ENCODE data around the gene ITGA1. TPM values are rescaled to one million over a fixed set of nuclear protein-coding genes. Genes with fewer than 3 reads are reported as not detected.

ITGA1 gene
- polyA plus RNA-seq, 3 donors, result 0.33 to 0.89 (median 0.79) TPM

- H3K9me3 Mint-ChIP-seq, result peaks cover 0 to 2% (median 0%) of the 10 kb centered on the region in 7 donors
- intact Hi-C loops (cut with micrococcal nuclease), result no loop called here
Observed at GRCh38 chr5:52983731-52984636, 196.3 kb downstream of the ITGA1 start.

DNA sequence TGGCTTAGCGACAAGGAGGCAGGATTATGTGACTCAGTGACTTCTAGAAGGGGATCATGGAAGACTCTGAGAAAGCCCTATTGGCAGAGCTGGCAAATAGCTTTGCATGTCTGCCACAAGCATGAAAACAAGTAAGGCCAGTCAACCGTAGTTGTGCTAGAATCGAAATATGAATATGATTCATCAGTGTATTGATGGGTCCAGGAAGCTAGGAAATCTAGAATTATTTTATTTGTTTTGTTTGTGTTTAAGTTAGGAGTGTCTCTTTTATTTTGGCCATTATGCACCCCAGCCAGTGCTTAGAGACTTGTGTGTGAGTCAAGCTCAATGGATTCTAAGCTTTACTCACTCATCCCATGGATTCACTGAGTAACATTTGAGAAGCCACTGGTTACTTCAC lies 197.6 kb downstream of the ITGA1 start:
- Histone ChIP-seq H3K79me2 (ENCODE audit: insufficient read depth, low read length) (no peaks in the 10 kb centered on the region), H3K9me3 (replicated peaks in 1 of 2; ENCODE audit: control insufficient read depth in 1 of 2, insufficient read depth in 1 of 2, low read length in 2 of 2) (no peaks in the 10 kb centered on the region), H3K4me2 (replicated peaks; ENCODE audit: extremely low read depth, low read length, poor library complexity, severe bottlenecking) (no peak overlapping the region), H2AFZ (ENCODE audit: insufficient read depth, low read depth, low read length, poor library complexity, severe bottlenecking) (no peak overlapping the region), H4K20me1 (ENCODE audit: insufficient read depth, low read length) (no peaks in the 10 kb centered on the region), H3K27me3 (ENCODE audit: control insufficient read depth in 2 of 2, insufficient read depth in 2 of 2, low read length in 2 of 2) (peaks cover 28 to 30% of the 10 kb centered on the region in 2 donors), H3K36me3 (replicated peaks in 1 of 2; ENCODE audit: control insufficient read depth in 1 of 2, insufficient read depth in 2 of 2, low read length in 2 of 2) (no peaks in the 10 kb centered on the region), H3K27ac (ENCODE audit: low read depth in 1 of 2, low read length in 2 of 2) (no peak overlapping the region), H3K4me3 (replicated peaks in 1 of 3; ENCODE audit: low read depth in 2 of 3, low read length in 3 of 3) (no peak overlapping the region), H3K4me1 (ENCODE audit: control insufficient read depth in 1 of 2, insufficient read depth in 2 of 2, low read length in 2 of 2) (peaks cover 16 to 19% of the 10 kb centered on the region in 2 donors), H3K9ac (ENCODE audit: insufficient read depth, low read length, poor library complexity, severe bottlenecking) (no peak overlapping the region)
- Mint-ChIP-seq H3K4me1 (peaks cover 16% of the 10 kb centered on the region), H3K4me3 (no peak overlapping the region), H3K27me3 (ENCODE audit: low read depth in 3 of 3) (peaks cover 30 to 39% (median 31%) of the 10 kb centered on the region in 3 donors), H3K36me3 (peaks cover 0 to 4% of the 10 kb centered on the region in 2 donors), H3K9me3 (peaks cover 0 to 2% (median 0%) of the 10 kb centered on the region in 7 donors), H3K27ac (no peak overlapping the region)
- 100% methylated on average over 2 of the region's 3 CpGs for WGBS (ENCODE audit: insufficient coverage)
- no peak for TF ChIP-seq CTCF (IDR thresholded peaks at IDR 0.05)
- intact Hi-C loops (cut with micrococcal nuclease), result no loop called here
- no peak for DNase-seq

More at GRCh38 chr5:52983731-52984636, 196.3 kb downstream of the ITGA1 start:
- Histone ChIP-seq H4K20me1 (ENCODE audit: insufficient read depth, low read length) (no peaks in the 10 kb centered on the region), H3K9ac (ENCODE audit: insufficient read depth, low read length, poor library complexity, severe bottlenecking) (no peak overlapping the region), H3K36me3 (replicated peaks in 1 of 2; ENCODE audit: control insufficient read depth in 1 of 2, insufficient read depth in 2 of 2, low read length in 2 of 2) (no peaks in the 10 kb centered on the region), H3K9me3 (replicated peaks in 1 of 2; ENCODE audit: control insufficient read depth in 1 of 2, insufficient read depth in 1 of 2, low read length in 2 of 2) (no peaks in the 10 kb centered on the region), H3K4me2 (replicated peaks; ENCODE audit: extremely low read depth, low read length, poor library complexity, severe bottlenecking) (no peak overlapping the region), H3K27me3 (ENCODE audit: control insufficient read depth in 2 of 2, insufficient read depth in 2 of 2, low read length in 2 of 2) (peaks cover 17% of the 10 kb centered on the region in 2 donors), H3K4me1 (ENCODE audit: control insufficient read depth in 1 of 2, insufficient read depth in 2 of 2, low read length in 2 of 2) (peaks cover 4 to 5% of the 10 kb centered on the region in 2 donors), H3K27ac (ENCODE audit: low read depth in 1 of 2, low read length in 2 of 2) (no peak overlapping the region), H3K79me2 (ENCODE audit: insufficient read depth, low read length) (no peaks in the 10 kb centered on the region), H3K4me3 (replicated peaks in 1 of 3; ENCODE audit: low read depth in 2 of 3, low read length in 3 of 3) (no peak overlapping the region), H2AFZ (ENCODE audit: insufficient read depth, low read depth, low read length, poor library complexity, severe bottlenecking) (no peak overlapping the region)
- H3K4me1 Mint-ChIP-seq, result peaks cover 4% of the 10 kb centered on the region
- peaks cover 18 to 29% (median 19%) of the 10 kb centered on the region in 3 donors for H3K27me3 Mint-ChIP-seq (ENCODE audit: low read depth in 3 of 3)
- no peak for TF ChIP-seq CTCF (IDR thresholded peaks at IDR 0.05)
- no peak for DNase-seq
- peaks cover 0 to 2% of the 10 kb centered on the region in 2 donors for H3K36me3 Mint-ChIP-seq
- no CpG with 5 or more reads among the region's 3 CpGs for WGBS (ENCODE audit: insufficient coverage)
- H3K27ac Mint-ChIP-seq, result no peak overlapping the region
- no peak overlapping the region for H3K4me3 Mint-ChIP-seq

Measured in CD14-positive monocyte (primary cell).